HEK293 (cell line): ENCODE data around the gene HINT3.

Source experiments
- BCL11A ChIP-seq: fragments of 450-650 bp; formaldehyde crosslinking; IDR thresholded peaks from 2 replicates; pipeline ENCODE4 v1.5.1; 2016; ENCODE audit warnings: low read depth, missing biosample characterization, missing genetic modification characterization
- FEZF1 ChIP-seq: fragments of 450-650 bp; formaldehyde crosslinking; IDR thresholded peaks from 2 replicates; pipeline ENCODE4 v1.5.1; 2016; ENCODE audit warnings: missing biosample characterization, missing genetic modification characterization
- KLF16 ChIP-seq: fragments of 450-650 bp; formaldehyde crosslinking; IDR thresholded peaks from 2 replicates; pipeline ENCODE4 v1.5.1; 2017; ENCODE audit warnings: missing biosample characterization, missing genetic modification characterization
- SALL2 ChIP-seq: fragments of 450-650 bp; formaldehyde crosslinking; IDR thresholded peaks from 2 replicates; pipeline ENCODE4 v1.5.0; 2017; ENCODE audit warnings: missing biosample characterization, mild to moderate bottlenecking, missing genetic modification characterization, borderline replicate concordance
- ZFHX2 ChIP-seq: fragments of 450-650 bp; formaldehyde crosslinking; conservative IDR thresholded peaks from 2 replicates; pipeline ENCODE4 v1.5.1; 2016; ENCODE audit warnings: missing biosample characterization, missing genetic modification characterization
- ZFP41 ChIP-seq: fragments of 450-650 bp; formaldehyde crosslinking; IDR thresholded peaks from 2 replicates; pipeline ENCODE4 v1.5.1; 2016; ENCODE audit warnings: missing biosample characterization, missing genetic modification characterization, borderline replicate concordance
- ZNF146 ChIP-seq: fragments of 450-650 bp; formaldehyde crosslinking; IDR thresholded peaks from 2 replicates; pipeline ENCODE4 v1.5.1; 2016; ENCODE audit warnings: missing biosample characterization, missing genetic modification characterization
- ZNF157 ChIP-seq: fragments of 450-650 bp; formaldehyde crosslinking; IDR thresholded peaks from 2 replicates; pipeline ENCODE4 v1.5.1; 2016; ENCODE audit warnings: missing biosample characterization, missing genetic modification characterization
- ZNF202 ChIP-seq: fragments of 450-650 bp; formaldehyde crosslinking; IDR thresholded peaks from 2 replicates; pipeline ENCODE4 v1.5.1; 2016; ENCODE audit warnings: missing biosample characterization, missing genetic modification characterization, borderline replicate concordance
- ZNF48 ChIP-seq: fragments of 450-650 bp; formaldehyde crosslinking; IDR thresholded peaks from 2 replicates; pipeline ENCODE4 v1.5.1; 2016; ENCODE audit warnings: missing biosample characterization, missing genetic modification characterization
- ZNF549 ChIP-seq: fragments of 450-650 bp; IDR thresholded peaks from 2 replicates; pipeline ENCODE4 v1.5.1; 2018; ENCODE audit warnings: missing biosample characterization, missing genetic modification characterization, mild to moderate bottlenecking, inconsistent platforms, moderate library complexity
- ZNF664 ChIP-seq: fragments of 450-650 bp; formaldehyde crosslinking; IDR thresholded peaks from 2 replicates; pipeline ENCODE4 v1.5.1; 2016; ENCODE audit warnings: missing biosample characterization, missing genetic modification characterization
- ZNF792 ChIP-seq: fragments of 450-650 bp; formaldehyde crosslinking; IDR thresholded peaks from 2 replicates; pipeline ENCODE4 v1.5.1; 2016; ENCODE audit warnings: missing biosample characterization, missing genetic modification characterization
- ZNF837 ChIP-seq: fragments of 450-650 bp; formaldehyde crosslinking; IDR thresholded peaks from 2 replicates; pipeline ENCODE4 v1.5.1; 2016; ENCODE audit warnings: missing biosample characterization, missing genetic modification characterization
- TF ChIP-seq, protein P1 (sequence below): fragments of 450-650 bp; formaldehyde crosslinking; IDR thresholded peaks from 2 replicates; pipeline ENCODE4 v1.5.1; 2017; ENCODE audit warnings: missing biosample characterization, missing genetic modification characterization
- TF ChIP-seq, protein P2 (sequence below): IDR thresholded peaks from 2 replicates; pipeline ENCODE4 v1.6.1; 2011; ENCODE audit warnings: mild to moderate bottlenecking, low read depth, low read length, borderline replicate concordance
- TF ChIP-seq, protein P3 (sequence below): fragments of 450-650 bp; formaldehyde crosslinking; IDR thresholded peaks from 2 replicates; pipeline ENCODE4 v1.5.1; 2017; ENCODE audit warnings: missing biosample characterization, missing genetic modification characterization
- TF ChIP-seq, protein P4 (sequence below): fragments of 450-650 bp; formaldehyde crosslinking; IDR thresholded peaks from 2 replicates; pipeline ENCODE4 v1.5.1; 2016; ENCODE audit warnings: missing biosample characterization, missing genetic modification characterization
- TF ChIP-seq, protein P5 (sequence below): fragments of 450-650 bp; formaldehyde crosslinking; conservative IDR thresholded peaks from 2 replicates; pipeline ENCODE4 v1.5.1; 2016; ENCODE audit warnings: low read depth, missing biosample characterization, missing genetic modification characterization
- TF ChIP-seq, protein P6 (sequence below): fragments of 450-650 bp; IDR thresholded peaks from 2 replicates; pipeline ENCODE4 v1.5.1; 2018; ENCODE audit warnings: missing biosample characterization, mild to moderate bottlenecking, missing genetic modification characterization
- TF ChIP-seq, protein P7 (sequence below): fragments of 450-650 bp; formaldehyde crosslinking; IDR thresholded peaks from 2 replicates; pipeline ENCODE4 v1.5.1; 2016; ENCODE audit warnings: missing biosample characterization, missing genetic modification characterization

Gene HINT3

DNA sequence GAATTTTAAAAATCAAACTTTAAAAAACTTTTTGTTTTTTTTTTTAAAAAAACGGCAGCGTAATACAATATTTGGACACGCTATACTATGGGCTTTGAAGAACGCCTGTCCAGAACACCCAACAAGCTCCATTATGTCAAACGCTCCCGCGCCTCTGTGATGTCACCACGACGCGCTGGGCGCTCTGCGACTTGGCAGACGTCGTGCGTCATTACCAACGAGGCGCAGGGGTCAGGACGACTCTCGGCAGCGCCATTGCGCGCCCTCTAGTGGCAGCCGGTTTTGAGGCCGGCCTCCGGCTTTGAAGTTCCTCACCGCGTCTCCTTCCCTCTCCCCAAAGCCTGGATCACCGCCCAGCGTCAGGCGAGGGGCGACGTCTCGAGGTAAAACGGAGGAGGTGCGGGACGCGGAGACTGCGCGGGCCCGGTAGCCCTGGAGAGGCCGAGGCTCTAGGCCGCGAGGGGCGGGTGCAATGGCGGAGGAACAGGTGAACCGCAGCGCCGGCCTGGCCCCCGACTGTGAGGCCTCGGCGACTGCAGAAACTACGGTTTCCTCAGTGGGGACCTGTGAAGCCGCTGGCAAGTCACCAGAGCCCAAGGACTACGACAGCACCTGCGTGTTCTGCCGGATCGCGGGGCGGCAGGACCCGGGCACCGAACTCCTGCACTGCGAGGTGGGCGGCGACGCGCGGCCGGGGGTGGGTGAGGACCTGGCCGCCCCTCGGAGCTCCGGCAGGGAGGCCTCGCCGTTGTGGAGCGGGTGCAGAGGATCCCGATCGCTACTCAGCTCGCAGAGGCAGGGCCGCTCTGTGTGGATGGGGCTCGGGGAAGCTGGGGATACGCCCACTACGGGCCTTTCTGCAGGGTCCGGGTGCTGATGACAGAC, at the start of gene HINT3 (continued):
- TF ChIP-seq, protein P1, sequence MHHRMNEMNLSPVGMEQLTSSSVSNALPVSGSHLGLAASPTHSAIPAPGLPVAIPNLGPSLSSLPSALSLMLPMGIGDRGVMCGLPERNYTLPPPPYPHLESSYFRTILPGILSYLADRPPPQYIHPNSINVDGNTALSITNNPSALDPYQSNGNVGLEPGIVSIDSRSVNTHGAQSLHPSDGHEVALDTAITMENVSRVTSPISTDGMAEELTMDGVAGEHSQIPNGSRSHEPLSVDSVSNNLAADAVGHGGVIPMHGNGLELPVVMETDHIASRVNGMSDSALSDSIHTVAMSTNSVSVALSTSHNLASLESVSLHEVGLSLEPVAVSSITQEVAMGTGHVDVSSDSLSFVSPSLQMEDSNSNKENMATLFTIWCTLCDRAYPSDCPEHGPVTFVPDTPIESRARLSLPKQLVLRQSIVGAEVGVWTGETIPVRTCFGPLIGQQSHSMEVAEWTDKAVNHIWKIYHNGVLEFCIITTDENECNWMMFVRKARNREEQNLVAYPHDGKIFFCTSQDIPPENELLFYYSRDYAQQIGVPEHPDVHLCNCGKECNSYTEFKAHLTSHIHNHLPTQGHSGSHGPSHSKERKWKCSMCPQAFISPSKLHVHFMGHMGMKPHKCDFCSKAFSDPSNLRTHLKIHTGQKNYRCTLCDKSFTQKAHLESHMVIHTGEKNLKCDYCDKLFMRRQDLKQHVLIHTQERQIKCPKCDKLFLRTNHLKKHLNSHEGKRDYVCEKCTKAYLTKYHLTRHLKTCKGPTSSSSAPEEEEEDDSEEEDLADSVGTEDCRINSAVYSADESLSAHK = peak; percentile 76
- TF ChIP-seq, protein P2, sequence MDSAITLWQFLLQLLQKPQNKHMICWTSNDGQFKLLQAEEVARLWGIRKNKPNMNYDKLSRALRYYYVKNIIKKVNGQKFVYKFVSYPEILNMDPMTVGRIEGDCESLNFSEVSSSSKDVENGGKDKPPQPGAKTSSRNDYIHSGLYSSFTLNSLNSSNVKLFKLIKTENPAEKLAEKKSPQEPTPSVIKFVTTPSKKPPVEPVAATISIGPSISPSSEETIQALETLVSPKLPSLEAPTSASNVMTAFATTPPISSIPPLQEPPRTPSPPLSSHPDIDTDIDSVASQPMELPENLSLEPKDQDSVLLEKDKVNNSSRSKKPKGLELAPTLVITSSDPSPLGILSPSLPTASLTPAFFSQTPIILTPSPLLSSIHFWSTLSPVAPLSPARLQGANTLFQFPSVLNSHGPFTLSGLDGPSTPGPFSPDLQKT = no peak
- TF ChIP-seq FEZF1 (tag by site-specific recombination) (peak; percentile 11; the same call in 1 of the 2 replicates), ZFHX2 (peak; percentile 83), ZNF146 (tag by site-specific recombination) (0 out of 2 replicates have a peak, but pooled peaks have one; percentile 40), KLF16 (tag by site-specific recombination) (peak; percentile 94; the same call in 1 of the 2 replicates), ZFP41 (tag by site-specific recombination) (no peak), ZNF792 (tag by site-specific recombination) (no peak; the same call in 1 of the 2 replicates), SALL2 (no peak), ZNF664 (tag by site-specific recombination) (no peak), ZNF48 (no peak), BCL11A (tag by site-specific recombination) (0 out of 2 replicates have a peak, but pooled peaks have one; percentile 24), ZNF202 (no peak), ZNF157 (tag by site-specific recombination) (no peak), ZNF549 (tag by site-specific recombination) (no peak), ZNF837 (tag by site-specific recombination) (no peak)
- TF ChIP-seq, protein P3, sequence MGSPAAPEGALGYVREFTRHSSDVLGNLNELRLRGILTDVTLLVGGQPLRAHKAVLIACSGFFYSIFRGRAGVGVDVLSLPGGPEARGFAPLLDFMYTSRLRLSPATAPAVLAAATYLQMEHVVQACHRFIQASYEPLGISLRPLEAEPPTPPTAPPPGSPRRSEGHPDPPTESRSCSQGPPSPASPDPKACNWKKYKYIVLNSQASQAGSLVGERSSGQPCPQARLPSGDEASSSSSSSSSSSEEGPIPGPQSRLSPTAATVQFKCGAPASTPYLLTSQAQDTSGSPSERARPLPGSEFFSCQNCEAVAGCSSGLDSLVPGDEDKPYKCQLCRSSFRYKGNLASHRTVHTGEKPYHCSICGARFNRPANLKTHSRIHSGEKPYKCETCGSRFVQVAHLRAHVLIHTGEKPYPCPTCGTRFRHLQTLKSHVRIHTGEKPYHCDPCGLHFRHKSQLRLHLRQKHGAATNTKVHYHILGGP (tag by site-specific recombination) = no peak
- TF ChIP-seq, protein P4, sequence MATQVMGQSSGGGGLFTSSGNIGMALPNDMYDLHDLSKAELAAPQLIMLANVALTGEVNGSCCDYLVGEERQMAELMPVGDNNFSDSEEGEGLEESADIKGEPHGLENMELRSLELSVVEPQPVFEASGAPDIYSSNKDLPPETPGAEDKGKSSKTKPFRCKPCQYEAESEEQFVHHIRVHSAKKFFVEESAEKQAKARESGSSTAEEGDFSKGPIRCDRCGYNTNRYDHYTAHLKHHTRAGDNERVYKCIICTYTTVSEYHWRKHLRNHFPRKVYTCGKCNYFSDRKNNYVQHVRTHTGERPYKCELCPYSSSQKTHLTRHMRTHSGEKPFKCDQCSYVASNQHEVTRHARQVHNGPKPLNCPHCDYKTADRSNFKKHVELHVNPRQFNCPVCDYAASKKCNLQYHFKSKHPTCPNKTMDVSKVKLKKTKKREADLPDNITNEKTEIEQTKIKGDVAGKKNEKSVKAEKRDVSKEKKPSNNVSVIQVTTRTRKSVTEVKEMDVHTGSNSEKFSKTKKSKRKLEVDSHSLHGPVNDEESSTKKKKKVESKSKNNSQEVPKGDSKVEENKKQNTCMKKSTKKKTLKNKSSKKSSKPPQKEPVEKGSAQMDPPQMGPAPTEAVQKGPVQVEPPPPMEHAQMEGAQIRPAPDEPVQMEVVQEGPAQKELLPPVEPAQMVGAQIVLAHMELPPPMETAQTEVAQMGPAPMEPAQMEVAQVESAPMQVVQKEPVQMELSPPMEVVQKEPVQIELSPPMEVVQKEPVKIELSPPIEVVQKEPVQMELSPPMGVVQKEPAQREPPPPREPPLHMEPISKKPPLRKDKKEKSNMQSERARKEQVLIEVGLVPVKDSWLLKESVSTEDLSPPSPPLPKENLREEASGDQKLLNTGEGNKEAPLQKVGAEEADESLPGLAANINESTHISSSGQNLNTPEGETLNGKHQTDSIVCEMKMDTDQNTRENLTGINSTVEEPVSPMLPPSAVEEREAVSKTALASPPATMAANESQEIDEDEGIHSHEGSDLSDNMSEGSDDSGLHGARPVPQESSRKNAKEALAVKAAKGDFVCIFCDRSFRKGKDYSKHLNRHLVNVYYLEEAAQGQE = peak; percentile 71
- TF ChIP-seq, protein P5, sequence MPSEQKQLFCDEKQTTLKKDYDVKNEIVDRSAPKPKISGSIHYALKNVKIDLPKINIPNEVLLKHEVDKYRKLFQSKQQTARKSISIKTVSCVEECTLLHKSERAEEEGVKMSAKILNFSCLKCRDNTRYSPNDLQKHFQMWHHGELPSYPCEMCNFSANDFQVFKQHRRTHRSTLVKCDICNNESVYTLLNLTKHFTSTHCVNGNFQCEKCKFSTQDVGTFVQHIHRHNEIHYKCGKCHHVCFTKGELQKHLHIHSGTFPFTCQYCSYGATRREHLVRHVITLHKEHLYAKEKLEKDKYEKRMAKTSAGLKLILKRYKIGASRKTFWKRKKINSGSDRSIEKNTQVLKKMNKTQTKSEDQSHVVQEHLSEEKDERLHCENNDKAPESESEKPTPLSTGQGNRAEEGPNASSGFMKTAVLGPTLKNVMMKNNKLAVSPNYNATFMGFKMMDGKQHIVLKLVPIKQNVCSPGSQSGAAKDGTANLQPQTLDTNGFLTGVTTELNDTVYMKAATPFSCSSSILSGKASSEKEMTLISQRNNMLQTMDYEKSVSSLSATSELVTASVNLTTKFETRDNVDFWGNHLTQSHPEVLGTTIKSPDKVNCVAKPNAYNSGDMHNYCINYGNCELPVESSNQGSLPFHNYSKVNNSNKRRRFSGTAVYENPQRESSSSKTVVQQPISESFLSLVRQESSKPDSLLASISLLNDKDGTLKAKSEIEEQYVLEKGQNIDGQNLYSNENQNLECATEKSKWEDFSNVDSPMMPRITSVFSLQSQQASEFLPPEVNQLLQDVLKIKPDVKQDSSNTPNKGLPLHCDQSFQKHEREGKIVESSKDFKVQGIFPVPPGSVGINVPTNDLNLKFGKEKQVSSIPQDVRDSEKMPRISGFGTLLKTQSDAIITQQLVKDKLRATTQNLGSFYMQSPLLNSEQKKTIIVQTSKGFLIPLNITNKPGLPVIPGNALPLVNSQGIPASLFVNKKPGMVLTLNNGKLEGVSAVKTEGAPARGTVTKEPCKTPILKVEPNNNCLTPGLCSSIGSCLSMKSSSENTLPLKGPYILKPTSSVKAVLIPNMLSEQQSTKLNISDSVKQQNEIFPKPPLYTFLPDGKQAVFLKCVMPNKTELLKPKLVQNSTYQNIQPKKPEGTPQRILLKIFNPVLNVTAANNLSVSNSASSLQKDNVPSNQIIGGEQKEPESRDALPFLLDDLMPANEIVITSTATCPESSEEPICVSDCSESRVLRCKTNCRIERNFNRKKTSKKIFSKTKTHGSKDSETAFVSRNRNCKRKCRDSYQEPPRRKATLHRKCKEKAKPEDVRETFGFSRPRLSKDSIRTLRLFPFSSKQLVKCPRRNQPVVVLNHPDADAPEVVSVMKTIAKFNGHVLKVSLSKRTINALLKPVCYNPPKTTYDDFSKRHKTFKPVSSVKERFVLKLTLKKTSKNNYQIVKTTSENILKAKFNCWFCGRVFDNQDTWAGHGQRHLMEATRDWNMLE (tag by site-specific recombination) = peak; percentile 55; the same call in 1 of the 2 replicates
- TF ChIP-seq, protein P6, sequence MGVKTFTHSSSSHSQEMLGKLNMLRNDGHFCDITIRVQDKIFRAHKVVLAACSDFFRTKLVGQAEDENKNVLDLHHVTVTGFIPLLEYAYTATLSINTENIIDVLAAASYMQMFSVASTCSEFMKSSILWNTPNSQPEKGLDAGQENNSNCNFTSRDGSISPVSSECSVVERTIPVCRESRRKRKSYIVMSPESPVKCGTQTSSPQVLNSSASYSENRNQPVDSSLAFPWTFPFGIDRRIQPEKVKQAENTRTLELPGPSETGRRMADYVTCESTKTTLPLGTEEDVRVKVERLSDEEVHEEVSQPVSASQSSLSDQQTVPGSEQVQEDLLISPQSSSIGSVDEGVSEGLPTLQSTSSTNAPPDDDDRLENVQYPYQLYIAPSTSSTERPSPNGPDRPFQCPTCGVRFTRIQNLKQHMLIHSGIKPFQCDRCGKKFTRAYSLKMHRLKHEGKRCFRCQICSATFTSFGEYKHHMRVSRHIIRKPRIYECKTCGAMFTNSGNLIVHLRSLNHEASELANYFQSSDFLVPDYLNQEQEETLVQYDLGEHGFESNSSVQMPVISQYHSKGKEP (tag by site-specific recombination) = no peak
- TF ChIP-seq, protein P7, sequence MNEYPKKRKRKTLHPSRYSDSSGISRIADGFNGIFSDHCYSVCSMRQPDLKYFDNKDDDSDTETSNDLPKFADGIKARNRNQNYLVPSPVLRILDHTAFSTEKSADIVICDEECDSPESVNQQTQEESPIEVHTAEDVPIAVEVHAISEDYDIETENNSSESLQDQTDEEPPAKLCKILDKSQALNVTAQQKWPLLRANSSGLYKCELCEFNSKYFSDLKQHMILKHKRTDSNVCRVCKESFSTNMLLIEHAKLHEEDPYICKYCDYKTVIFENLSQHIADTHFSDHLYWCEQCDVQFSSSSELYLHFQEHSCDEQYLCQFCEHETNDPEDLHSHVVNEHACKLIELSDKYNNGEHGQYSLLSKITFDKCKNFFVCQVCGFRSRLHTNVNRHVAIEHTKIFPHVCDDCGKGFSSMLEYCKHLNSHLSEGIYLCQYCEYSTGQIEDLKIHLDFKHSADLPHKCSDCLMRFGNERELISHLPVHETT (tag by site-specific recombination) = peak; percentile 89
